Omental fat pad (tissue), 4 donors: ENCODE results near the gene SHROOM3. TPM values are rescaled to one million over a fixed set of nuclear protein-coding genes. Genes with fewer than 3 reads are reported as not detected.

ENCODE experiments used
- ATAC-seq: fragments of 150-250 bp; one replicate; pipeline ENCODE4 v1.9.1; 2016; ENCODE audit warnings: mild to moderate bottlenecking, moderate library complexity; ENCODE audit not compliant: low FRiP score
- DNase-seq: peaks from one replicate; pipeline ENCODE4 v3.0.0-alpha.2; 2019; ENCODE audit warnings: low spot score
- total RNA-seq, 4 donors: library from RNA; depleted of rRNA; stranded (reverse); fragments of >200 nt; gene quantifications; one replicate each; pipeline ENCODE4 v1.1.0, GENCODE V29; 2016
- TF ChIP-seq, protein P1 (sequence below), 3 donors: fragments of 450-650 bp; IDR thresholded peaks; one replicate each; pipeline ENCODE4 v1.5.1; 2016 to 2017; ENCODE audit warnings: antibody characterized with exemption in 3 of 3, mild to moderate bottlenecking in 3 of 3, moderate library complexity in 2 of 3

Gene SHROOM3
- total RNA-seq, 4 donors from 2014 or later = 1.3 to 12.2 (median 3.1) TPM

DNA sequence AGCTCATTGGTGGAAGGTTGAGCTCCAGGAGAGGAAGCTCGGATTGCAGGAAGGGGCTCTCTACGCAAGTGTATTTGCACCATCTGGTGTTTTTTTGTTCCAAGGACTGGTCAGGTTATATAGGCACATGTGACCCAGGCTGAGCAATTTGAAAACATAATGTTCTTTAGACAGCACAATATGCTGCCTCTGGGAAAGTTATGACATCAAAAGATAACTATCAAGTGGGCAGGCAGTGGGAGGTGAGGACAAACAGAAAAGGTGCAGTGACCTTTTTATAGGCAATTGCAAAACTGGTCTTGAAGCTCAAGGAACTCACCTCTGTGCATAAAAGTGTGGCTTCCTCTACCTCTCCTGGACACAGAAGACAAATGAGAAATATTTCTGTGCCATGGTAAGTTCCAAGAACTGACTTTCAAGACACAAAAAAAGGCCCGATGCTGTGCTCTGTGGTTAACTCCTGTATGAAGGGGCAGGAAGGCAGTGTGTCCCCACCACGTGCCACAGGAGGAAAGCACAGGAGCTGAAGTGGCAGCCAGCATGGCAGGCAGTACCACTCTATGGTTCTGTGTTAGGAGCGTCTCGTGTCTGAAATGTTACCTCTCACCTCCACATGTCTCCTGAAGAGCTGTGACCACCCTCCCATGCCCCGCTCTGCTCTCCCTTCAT is 128.6 kb downstream of the SHROOM3 start:
- TF ChIP-seq, protein P1, sequence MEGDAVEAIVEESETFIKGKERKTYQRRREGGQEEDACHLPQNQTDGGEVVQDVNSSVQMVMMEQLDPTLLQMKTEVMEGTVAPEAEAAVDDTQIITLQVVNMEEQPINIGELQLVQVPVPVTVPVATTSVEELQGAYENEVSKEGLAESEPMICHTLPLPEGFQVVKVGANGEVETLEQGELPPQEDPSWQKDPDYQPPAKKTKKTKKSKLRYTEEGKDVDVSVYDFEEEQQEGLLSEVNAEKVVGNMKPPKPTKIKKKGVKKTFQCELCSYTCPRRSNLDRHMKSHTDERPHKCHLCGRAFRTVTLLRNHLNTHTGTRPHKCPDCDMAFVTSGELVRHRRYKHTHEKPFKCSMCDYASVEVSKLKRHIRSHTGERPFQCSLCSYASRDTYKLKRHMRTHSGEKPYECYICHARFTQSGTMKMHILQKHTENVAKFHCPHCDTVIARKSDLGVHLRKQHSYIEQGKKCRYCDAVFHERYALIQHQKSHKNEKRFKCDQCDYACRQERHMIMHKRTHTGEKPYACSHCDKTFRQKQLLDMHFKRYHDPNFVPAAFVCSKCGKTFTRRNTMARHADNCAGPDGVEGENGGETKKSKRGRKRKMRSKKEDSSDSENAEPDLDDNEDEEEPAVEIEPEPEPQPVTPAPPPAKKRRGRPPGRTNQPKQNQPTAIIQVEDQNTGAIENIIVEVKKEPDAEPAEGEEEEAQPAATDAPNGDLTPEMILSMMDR (IDR thresholded peaks at IDR 0.05) = no peak
- DNase-seq (no peak), ATAC-seq (no peak)

DNA sequence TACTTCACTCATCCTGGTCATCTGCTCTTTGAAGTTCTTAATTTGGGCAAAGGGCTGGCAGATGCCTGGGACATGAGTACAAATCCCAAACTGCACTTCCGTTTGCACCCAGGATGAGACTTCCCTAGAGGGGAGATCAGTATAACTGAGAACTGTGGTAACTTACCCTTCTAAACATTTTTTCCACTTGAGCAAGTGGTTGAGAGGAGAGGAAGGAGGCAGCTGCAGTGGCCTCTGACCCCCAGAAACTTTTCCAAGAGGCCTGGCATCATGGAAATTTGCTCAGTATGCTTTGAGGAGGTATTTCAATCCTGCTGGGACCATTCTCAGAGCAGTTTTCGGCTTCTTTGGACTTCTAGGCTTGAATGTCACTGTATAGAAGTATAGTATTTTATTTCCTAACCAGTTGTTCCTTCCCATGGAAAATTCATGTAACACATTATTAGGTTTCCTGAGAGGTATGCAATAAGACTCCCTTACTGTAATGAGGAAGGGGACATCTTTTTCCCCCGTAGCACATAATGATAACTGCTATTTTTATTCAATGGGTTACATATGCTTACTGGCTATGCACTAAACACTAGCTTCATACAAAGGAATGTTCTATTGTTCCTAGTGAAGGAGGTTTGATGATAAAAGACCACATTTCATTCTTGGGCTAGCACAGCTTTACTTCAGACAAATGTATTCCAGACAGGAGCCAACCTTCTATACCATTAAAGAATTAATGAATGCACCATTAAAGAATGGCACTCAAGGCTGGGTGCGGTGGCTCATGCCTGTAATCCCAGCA is 129.3 kb downstream of the SHROOM3 start:
- no peak for DNase-seq
- TF ChIP-seq, protein P1 (IDR thresholded peaks at IDR 0.05) = no peak
- no peak for ATAC-seq

DNA sequence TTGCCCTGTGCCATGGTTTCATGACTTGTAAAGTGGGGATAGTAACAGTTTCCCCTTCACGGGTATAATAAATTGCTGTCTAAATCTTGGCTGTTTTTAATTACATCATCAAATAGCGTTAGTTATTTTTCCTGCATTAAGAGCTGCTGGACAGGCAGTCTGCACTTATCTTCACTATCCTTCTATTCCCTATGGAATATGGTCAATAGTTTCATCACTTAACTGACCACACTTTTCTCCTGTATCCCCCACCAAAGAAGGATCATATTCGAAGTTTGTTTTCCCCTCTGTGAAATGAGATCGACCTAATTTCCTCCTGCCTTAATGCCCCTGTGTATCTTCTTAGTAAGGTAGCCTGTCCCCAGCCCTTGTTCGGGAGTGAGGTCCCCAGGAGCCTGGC is 133.2 kb downstream of the SHROOM3 start:
- TF ChIP-seq, protein P1 (IDR thresholded peaks at IDR 0.05) = no peak
- ATAC-seq = no peak
- DNase-seq = no peak

DNA sequence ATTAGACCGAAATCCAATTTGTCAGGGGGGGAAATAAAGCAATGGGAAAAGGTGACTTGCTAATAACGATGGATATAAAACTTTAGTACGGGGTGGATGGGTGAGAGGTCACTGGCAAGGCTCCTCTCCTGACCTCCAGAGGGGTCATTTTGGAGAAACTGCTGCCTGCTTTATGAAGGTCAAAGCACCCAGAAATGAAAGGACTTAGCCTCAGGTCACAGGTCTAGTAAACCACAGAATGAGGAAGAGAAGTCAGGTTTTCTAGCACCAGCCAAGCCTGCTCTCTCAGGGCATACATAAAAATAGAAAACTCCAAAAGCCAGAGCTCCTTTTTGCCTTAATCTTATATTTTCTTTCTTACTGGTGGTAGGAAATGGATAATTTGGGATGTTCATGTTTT is 134.2 kb downstream of the SHROOM3 start:
- TF ChIP-seq, protein P1 (IDR thresholded peaks at IDR 0.05) = no peak
- no peak for ATAC-seq
- no peak for DNase-seq

DNA sequence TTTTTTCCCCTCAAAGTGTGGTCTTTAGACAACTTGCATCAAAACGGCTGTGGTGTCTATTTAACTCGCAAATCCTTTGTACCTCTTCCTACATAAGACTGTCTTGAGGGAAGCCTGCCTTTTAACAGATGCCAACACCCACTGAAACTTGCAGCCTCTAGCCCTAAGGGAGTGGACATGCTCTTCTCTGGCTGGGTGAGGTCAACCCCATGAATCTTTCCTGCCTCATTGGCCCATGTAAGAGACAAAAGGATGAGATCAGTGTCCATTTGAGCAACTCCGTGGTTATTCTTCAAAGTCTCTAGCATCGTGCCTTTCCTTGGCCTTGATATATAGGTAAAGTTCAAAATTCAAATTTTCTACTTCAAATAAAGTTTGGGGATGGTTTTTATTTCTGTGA is 134.7 kb downstream of the SHROOM3 start:
- TF ChIP-seq, protein P1 (IDR thresholded peaks at IDR 0.05) = no peak
- ATAC-seq (no peak), DNase-seq (no peak)

DNA sequence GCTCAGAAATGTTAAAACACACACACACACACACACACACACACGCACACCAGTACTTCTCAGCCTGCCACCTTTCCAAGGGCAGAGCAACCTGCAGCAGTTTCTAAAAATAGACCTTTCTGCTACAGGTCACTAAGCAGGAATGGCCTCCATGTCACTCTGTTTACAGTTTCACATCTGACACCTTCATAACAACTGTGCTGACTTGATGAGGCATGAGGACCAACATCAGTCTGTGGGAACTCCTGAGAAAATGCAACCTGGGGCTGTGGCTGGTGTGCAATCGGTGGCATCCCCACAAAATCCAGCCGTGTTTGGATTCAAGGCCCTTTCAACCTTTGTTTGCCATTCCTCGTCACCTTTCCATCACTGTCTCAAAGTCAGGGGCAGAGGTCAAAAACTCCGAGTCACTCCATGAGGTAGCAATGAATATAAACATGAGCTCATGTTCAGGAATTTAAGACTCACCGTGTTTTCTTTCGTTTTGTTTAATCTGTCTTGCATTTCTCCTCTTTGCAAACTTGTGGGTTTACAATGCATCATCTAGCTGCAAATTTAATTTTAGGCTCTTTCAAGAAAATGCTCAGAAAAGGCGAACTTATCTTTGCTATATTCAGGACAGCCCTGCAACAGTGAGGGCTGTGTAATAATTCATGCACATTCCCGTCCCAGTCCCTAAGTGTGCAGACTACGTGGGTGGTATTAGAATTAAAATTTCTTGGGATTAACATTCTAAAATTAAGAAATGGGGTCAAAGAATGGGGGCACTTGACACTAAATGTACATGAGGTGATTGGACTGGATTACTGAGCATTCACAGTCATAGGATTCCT is 135.3 kb downstream of the SHROOM3 start:
- no peak for DNase-seq
- TF ChIP-seq, protein P1 (IDR thresholded peaks at IDR 0.05) = no peak
- no peak for ATAC-seq
